Measurements from ENCODE around the gene TACR2. TPM values are rescaled to one million over a fixed set of nuclear protein-coding genes. Genes with fewer than 3 reads are reported as not detected.

Gene TACR2
- total RNA-seq, 8 experiments from 2014 or later: 0.38 to 1.2 (median 0.56) TPM

- 12 to 100% (median 75%) methylated on average over 1 of the region's 1 CpG; no CpG with 5 or more reads in 2 of the 10 experiments for WGBS, 10 experiments
- Histone ChIP-seq H3K27ac (no peak overlapping the region), H3K4me3 (no peak overlapping the region), H3K4me1 (replicated peaks in 1 of 2) (no peaks in the 10 kb centered on the region)
- in situ Hi-C loops (cut with MboI; ENCODE audit: low pct_unique_long_range_greater_than_20kb in 2 of 9, low sequenced_read_pairs in 9 of 9, unreplicated experiment in 9 of 9): loop anchor here in 1 of 9 experiments (25.0 kb wide), 1 partner anchor 194 kb away; the partner anchor contains the start of gene FAM241B
- ATAC-seq (replicated peaks in 6 of 8): no peak
Measured at GRCh38 chr10:69443354-69443753, 26.6 kb upstream of the TACR2 start.

- no peak overlapping the region for H3K27ac ChIP-seq
- 21 to 100% (median 57%) methylated on average over 1 to 2 of the region's 5 CpGs; no CpG with 5 or more reads in 4 of the 10 experiments for WGBS, 10 experiments
- peaks cover 0 to 4% of the 10 kb centered on the region in 2 donors for H3K4me1 ChIP-seq (replicated peaks in 1 of 2)
- in situ Hi-C loops (cut with MboI; ENCODE audit: low pct_unique_long_range_greater_than_20kb in 2 of 9, low sequenced_read_pairs in 9 of 9, unreplicated experiment in 9 of 9): loop anchor here in 1 of 9 experiments (25.0 kb wide), 1 partner anchor 197 kb away; the partner anchor contains the start of gene FAM241B
- H3K4me3 ChIP-seq: no peak overlapping the region
- peak in 4 of 8 experiments; percentile 35 to 49 (median 37) for ATAC-seq (replicated peaks in 6 of 8)
Measured at GRCh38 chr10:69439813-69440506, 23.2 kb upstream of the TACR2 start.

GRCh38 chr10:69439350-69439739, 22.6 kb upstream of the TACR2 start:
- Histone ChIP-seq H3K4me1 (replicated peaks in 1 of 2) (peaks cover 0 to 4% of the 10 kb centered on the region in 2 donors), H3K4me3 (no peak overlapping the region), H3K27ac (no peak overlapping the region)
- in situ Hi-C loops (cut with MboI; ENCODE audit: low pct_unique_long_range_greater_than_20kb in 2 of 9, low sequenced_read_pairs in 9 of 9, unreplicated experiment in 9 of 9): loop anchor here in 1 of 9 experiments (25.0 kb wide), 1 partner anchor 198 kb away; the partner anchor contains the start of gene FAM241B
- no peak for ATAC-seq (replicated peaks in 6 of 8)
- 8 to 100% (median 90%) methylated on average over 1 to 3 of the region's 5 CpGs; no CpG with 5 or more reads in 6 of the 10 experiments for WGBS, 10 experiments

GRCh38 chr10:69438536-69439349, 22.0 kb upstream of the TACR2 start:
- peak in 3 of 8 experiments; percentile 86 to 91 (median 87) for ATAC-seq (replicated peaks in 6 of 8)
- WGBS, 10 experiments: 0 to 83% (median 64%) methylated on average over 1 to 7 of the region's 10 CpGs; no CpG with 5 or more reads in 1 of the 10 experiments
- H3K4me3 ChIP-seq: no peak overlapping the region
- peaks cover 0 to 4% of the 10 kb centered on the region in 2 donors for H3K4me1 ChIP-seq (replicated peaks in 1 of 2)
- no peak overlapping the region for H3K27ac ChIP-seq
- in situ Hi-C loops (cut with MboI; ENCODE audit: low pct_unique_long_range_greater_than_20kb in 2 of 9, low sequenced_read_pairs in 9 of 9, unreplicated experiment in 9 of 9): loop anchor here in 1 of 9 experiments (25.0 kb wide), 1 partner anchor 199 kb away; the partner anchor contains the start of gene FAM241B

- Histone ChIP-seq H3K4me1 (replicated peaks in 1 of 2) (peaks cover 0 to 4% of the 10 kb centered on the region in 2 donors), H3K4me3 (no peak overlapping the region), H3K27ac (no peak overlapping the region)
- 51 to 90% (median 73%) methylated on average over 1 to 10 of the region's 13 CpGs for WGBS, 10 experiments
- ATAC-seq (replicated peaks in 6 of 8): no peak
- in situ Hi-C loops (cut with MboI; ENCODE audit: low pct_unique_long_range_greater_than_20kb in 2 of 9, low sequenced_read_pairs in 9 of 9, unreplicated experiment in 9 of 9): loop anchor here in 1 of 9 experiments (25.0 kb wide), 1 partner anchor 200 kb away; the partner anchor contains the start of gene FAM241B
Measured at GRCh38 chr10:69437321-69438259, 20.9 kb upstream of the TACR2 start.

- in situ Hi-C loops (cut with MboI; ENCODE audit: low pct_unique_long_range_greater_than_20kb in 2 of 9, low sequenced_read_pairs in 9 of 9, unreplicated experiment in 9 of 9): loop anchor here in 1 of 9 experiments (25.0 kb wide), 1 partner anchor 201 kb away; the partner anchor contains the start of gene FAM241B
- no peak overlapping the region for H3K27ac ChIP-seq
- peaks cover 0 to 4% of the 10 kb centered on the region in 2 donors for H3K4me1 ChIP-seq (replicated peaks in 1 of 2)
- ATAC-seq (replicated peaks in 6 of 8): no peak
- WGBS, 10 experiments: 64 to 100% (median 93%) methylated on average over 1 to 5 of the region's 14 CpGs; no CpG with 5 or more reads in 5 of the 10 experiments
- no peak overlapping the region for H3K4me3 ChIP-seq
Measured at GRCh38 chr10:69435966-69436520, 19.3 kb upstream of the TACR2 start.

- Histone ChIP-seq H3K4me1 (replicated peaks in 1 of 2) (peaks cover 0 to 4% of the 10 kb centered on the region in 2 donors), H3K27ac (no peak overlapping the region), H3K4me3 (no peak overlapping the region)
- 60 to 100% (median 93%) methylated on average over 1 to 9 of the region's 11 CpGs; no CpG with 5 or more reads in 4 of the 10 experiments for WGBS, 10 experiments
- no peak for ATAC-seq (replicated peaks in 6 of 8)
- in situ Hi-C loops (cut with MboI; ENCODE audit: low pct_unique_long_range_greater_than_20kb in 2 of 9, low sequenced_read_pairs in 9 of 9, unreplicated experiment in 9 of 9): loop anchor here in 1 of 9 experiments (25.0 kb wide), 1 partner anchor 202 kb away; the partner anchor contains the start of gene FAM241B
Measured at GRCh38 chr10:69434926-69435325, 18.2 kb upstream of the TACR2 start.

- in situ Hi-C loops (cut with MboI; ENCODE audit: low pct_unique_long_range_greater_than_20kb in 2 of 9, low sequenced_read_pairs in 9 of 9, unreplicated experiment in 9 of 9): loop anchor here in 1 of 9 experiments (25.0 kb wide), 1 partner anchor 203 kb away; the partner anchor contains the start of gene FAM241B
- Histone ChIP-seq H3K27ac (no peak overlapping the region), H3K4me1 (replicated peaks in 1 of 2) (peaks cover 0 to 4% of the 10 kb centered on the region in 2 donors), H3K4me3 (no peak overlapping the region)
- no peak for ATAC-seq (replicated peaks in 6 of 8)
- WGBS, 10 experiments: 50 to 100% (median 60%) methylated on average over 1 to 2 of the region's 2 CpGs; no CpG with 5 or more reads in 1 of the 10 experiments
Measured at GRCh38 chr10:69434169-69434568, 17.5 kb upstream of the TACR2 start.

- no peak overlapping the region for H3K4me3 ChIP-seq
- no peaks in the 10 kb centered on the region for H3K4me1 ChIP-seq (replicated peaks in 1 of 2)
- WGBS, 10 experiments: 30 to 70% (median 55%) methylated on average over 2 to 6 of the region's 8 CpGs; no CpG with 5 or more reads in 1 of the 10 experiments
- ATAC-seq (replicated peaks in 6 of 8): peak in 3 of 8 experiments; percentile 37 to 71 (median 39)
- no peak overlapping the region for H3K27ac ChIP-seq
- in situ Hi-C loops (cut with MboI; ENCODE audit: low pct_unique_long_range_greater_than_20kb in 2 of 9, low sequenced_read_pairs in 9 of 9, unreplicated experiment in 9 of 9): loop anchor here in 3 of 9 experiments (5.0 to 25.0 kb wide), 3 partner anchors 77 to 209 kb away; partner anchors contain the start of gene FAM241B (in 1 of the 3)
Measured at GRCh38 chr10:69428165-69428564, 11.4 kb upstream of the TACR2 start.

- ATAC-seq (replicated peaks in 6 of 8): peak in 3 of 8 experiments; percentile 24 to 86 (median 84)
- no peak overlapping the region for H3K4me3 ChIP-seq
- no peak overlapping the region for H3K27ac ChIP-seq
- in situ Hi-C loops (cut with MboI; ENCODE audit: low pct_unique_long_range_greater_than_20kb in 2 of 9, low sequenced_read_pairs in 9 of 9, unreplicated experiment in 9 of 9): loop anchor here in 3 of 9 experiments (5.0 to 25.0 kb wide), 3 partner anchors 78 to 211 kb away; partner anchors contain the start of gene FAM241B (in 1 of the 3)
- 80 to 100% (median 100%) methylated on average over 1 of the region's 4 CpGs; no CpG with 5 or more reads in 7 of the 10 experiments for WGBS, 10 experiments
- no peaks in the 10 kb centered on the region for H3K4me1 ChIP-seq (replicated peaks in 1 of 2)
Measured at GRCh38 chr10:69426376-69426727, 9.6 kb upstream of the TACR2 start.

- in situ Hi-C loops (cut with MboI; ENCODE audit: low pct_unique_long_range_greater_than_20kb in 2 of 9, low sequenced_read_pairs in 9 of 9, unreplicated experiment in 9 of 9): loop anchor here in 3 of 9 experiments (5.0 to 25.0 kb wide), 3 partner anchors 79 to 212 kb away; partner anchors contain the start of gene FAM241B (in 1 of the 3)
- no peak for ATAC-seq (replicated peaks in 6 of 8)
- WGBS, 10 experiments: 0 to 100% (median 84%) methylated on average over 1 to 5 of the region's 5 CpGs; no CpG with 5 or more reads in 2 of the 10 experiments
- Histone ChIP-seq H3K4me3 (no peak overlapping the region), H3K4me1 (replicated peaks in 1 of 2) (no peaks in the 10 kb centered on the region), H3K27ac (no peak overlapping the region)
Measured at GRCh38 chr10:69425511-69426298, 9.0 kb upstream of the TACR2 start.
